ENCODE data around the gene KCTD13. TPM values are rescaled to one million over a fixed set of nuclear protein-coding genes. Genes with fewer than 3 reads are reported as not detected.
"Not testable (repeated sequence)": the region's sequence is repeated elsewhere in the genome, so short reads cannot be mapped to it uniquely, and the experiment has no call there.

KCTD13 gene
- total and polyA plus RNA-seq, 4 donors, result 2.7 to 13.1 (median 3.7) TPM

DNA sequence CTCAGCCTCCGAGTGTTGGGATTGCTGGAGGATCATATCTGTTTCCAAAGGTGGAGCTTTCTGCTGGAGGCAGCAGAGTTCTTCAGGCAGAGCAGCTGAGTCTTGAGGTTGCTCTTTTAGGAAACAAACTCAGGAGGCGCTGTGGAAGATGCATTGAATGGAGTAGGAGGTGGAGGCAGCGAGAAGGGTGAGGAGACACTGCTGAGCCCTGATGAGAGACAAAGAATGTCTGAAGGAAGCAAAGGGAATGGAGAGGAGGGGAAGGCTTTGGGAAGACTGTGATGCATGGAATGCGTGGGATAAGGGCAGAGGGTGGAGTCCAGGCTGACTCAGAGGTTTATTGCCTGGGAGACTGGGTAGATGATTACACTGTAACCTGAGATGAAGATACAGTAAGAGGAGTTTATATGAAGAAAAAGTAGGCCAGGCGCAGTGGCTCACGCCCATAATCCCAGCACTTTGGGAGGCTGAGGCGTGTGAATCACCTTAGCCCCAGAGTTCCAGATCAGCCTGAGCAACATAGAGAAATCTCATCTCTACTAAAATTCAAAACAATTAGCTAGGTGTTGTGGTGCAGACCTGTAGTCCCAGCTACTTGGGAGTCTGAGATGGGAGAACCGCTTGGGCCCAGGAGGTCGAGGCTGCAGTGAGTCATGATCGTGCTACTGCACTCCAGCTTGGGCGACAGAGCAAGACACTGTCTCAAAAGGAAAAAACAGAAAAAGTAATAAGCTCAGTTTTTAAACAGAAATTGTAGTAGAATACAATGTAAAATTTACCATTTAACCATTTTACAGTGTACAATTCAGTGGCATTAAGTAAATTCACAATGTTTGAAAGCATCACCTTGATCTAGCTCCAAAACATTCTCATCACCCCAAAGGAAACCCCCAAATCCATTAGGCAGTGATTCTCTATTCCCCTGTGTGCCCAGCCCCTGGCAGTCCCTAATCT lies 18.1 kb upstream of the KCTD13 start:
- H3K27ac ChIP-seq (ENCODE audit: low read depth in 1 of 2, low read length in 2 of 2), result no peak overlapping the region

DNA sequence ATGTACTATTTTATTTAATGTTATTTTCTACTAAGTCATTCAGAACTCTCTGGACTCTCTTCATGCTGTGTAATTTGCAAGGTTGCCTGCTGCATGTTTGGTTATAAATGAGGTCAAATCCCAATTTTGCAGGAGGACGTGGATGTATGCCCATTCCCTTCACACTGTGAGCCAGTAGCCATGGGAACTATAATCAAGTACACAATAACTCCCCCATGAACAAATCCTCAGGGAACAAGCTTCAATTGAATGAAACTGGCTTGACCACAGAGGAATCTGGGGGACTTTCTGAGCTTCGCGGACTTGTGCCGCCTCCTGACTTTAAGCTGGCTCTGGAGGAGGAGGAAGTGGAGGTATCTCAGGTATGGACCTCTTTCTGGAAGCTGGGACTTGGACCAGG lies 14.6 kb upstream of the KCTD13 start:
- no peaks in the 10 kb centered on the region for H3K4me1 ChIP-seq (ENCODE audit: control insufficient read depth in 4 of 4, insufficient read depth in 4 of 4, low read length in 3 of 4)
- 92% methylated on average over 4 of the region's 4 CpGs for WGBS
- peaks cover 0 to 3% (median 0%) of the 10 kb centered on the region in 4 donors for H3K9me3 ChIP-seq (ENCODE audit: control insufficient read depth in 4 of 4, low read length in 3 of 4)
- TF ChIP-seq GABPA (IDR thresholded peaks at IDR 0.05 in 1 of 2, conservative IDR thresholded peaks at IDR 0.05 in 1 of 2) (no peak), HNF4A (conservative IDR thresholded peaks at IDR 0.05) (no peak), JUND (IDR thresholded peaks at IDR 0.05) (no peak), FOXA2 (IDR thresholded peaks at IDR 0.05) (no peak), YY1 (IDR thresholded peaks at IDR 0.05) (no peak), EGR1 (IDR thresholded peaks at IDR 0.05; ENCODE audit: low read depth in 2 of 2) (no peak)
- H3K27me3 ChIP-seq (ENCODE audit: control insufficient read depth in 4 of 4, insufficient read depth in 4 of 4, low read length in 3 of 4), result no peaks in the 10 kb centered on the region
- no peak overlapping the region for H3K4me3 ChIP-seq (ENCODE audit: low read depth in 1 of 3, low read length in 3 of 3)
- H3K36me3 ChIP-seq (ENCODE audit: control insufficient read depth in 4 of 4, insufficient read depth in 3 of 4, low read depth in 1 of 4, low read length in 3 of 4), result no peaks in the 10 kb centered on the region
- no peak overlapping the region for H3K27ac ChIP-seq (ENCODE audit: low read depth in 1 of 2, low read length in 2 of 2)
- H3K9ac ChIP-seq (ENCODE audit: low read depth in 1 of 2, low read length in 2 of 2), result no peak overlapping the region
- no peak for DNase-seq (ENCODE audit: low spot score)

More for the DNA sequence above, 18.1 kb upstream of the KCTD13 start:
- Histone ChIP-seq H3K9ac (ENCODE audit: low read depth in 1 of 2, low read length in 2 of 2) (no peak overlapping the region), H3K9me3 (ENCODE audit: control insufficient read depth in 4 of 4, low read length in 3 of 4) (peaks cover 0 to 3% (median 0%) of the 10 kb centered on the region in 4 donors), H3K4me1 (ENCODE audit: control insufficient read depth in 4 of 4, insufficient read depth in 4 of 4, low read length in 3 of 4) (no peaks in the 10 kb centered on the region), H3K27me3 (ENCODE audit: control insufficient read depth in 4 of 4, insufficient read depth in 4 of 4, low read length in 3 of 4) (no peaks in the 10 kb centered on the region), H3K4me3 (ENCODE audit: low read depth in 1 of 3, low read length in 3 of 3) (no peak overlapping the region), H3K36me3 (ENCODE audit: control insufficient read depth in 4 of 4, insufficient read depth in 3 of 4, low read depth in 1 of 4, low read length in 3 of 4) (no peaks in the 10 kb centered on the region)
- DNase-seq (ENCODE audit: low spot score), result no peak
- TF ChIP-seq SP1 (IDR thresholded peaks at IDR 0.05), result no peak
- no peak for TF ChIP-seq CTCF (IDR thresholded peaks at IDR 0.05; ENCODE audit: low read depth, low read length, missing input control)
- no peak for TF ChIP-seq RXRA (IDR thresholded peaks at IDR 0.05)
- TF ChIP-seq, protein P1, sequence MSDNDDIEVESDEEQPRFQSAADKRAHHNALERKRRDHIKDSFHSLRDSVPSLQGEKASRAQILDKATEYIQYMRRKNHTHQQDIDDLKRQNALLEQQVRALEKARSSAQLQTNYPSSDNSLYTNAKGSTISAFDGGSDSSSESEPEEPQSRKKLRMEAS (IDR thresholded peaks at IDR 0.05), result no peak
- TF ChIP-seq, protein P2, sequence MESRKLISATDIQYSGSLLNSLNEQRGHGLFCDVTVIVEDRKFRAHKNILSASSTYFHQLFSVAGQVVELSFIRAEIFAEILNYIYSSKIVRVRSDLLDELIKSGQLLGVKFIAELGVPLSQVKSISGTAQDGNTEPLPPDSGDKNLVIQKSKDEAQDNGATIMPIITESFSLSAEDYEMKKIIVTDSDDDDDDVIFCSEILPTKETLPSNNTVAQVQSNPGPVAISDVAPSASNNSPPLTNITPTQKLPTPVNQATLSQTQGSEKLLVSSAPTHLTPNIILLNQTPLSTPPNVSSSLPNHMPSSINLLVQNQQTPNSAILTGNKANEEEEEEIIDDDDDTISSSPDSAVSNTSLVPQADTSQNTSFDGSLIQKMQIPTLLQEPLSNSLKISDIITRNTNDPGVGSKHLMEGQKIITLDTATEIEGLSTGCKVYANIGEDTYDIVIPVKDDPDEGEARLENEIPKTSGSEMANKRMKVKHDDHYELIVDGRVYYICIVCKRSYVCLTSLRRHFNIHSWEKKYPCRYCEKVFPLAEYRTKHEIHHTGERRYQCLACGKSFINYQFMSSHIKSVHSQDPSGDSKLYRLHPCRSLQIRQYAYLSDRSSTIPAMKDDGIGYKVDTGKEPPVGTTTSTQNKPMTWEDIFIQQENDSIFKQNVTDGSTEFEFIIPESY (IDR thresholded peaks at IDR 0.05), result no peak
- TF ChIP-seq RAD21 (IDR thresholded peaks at IDR 0.05), result no peak
- TF ChIP-seq TAF1 (conservative IDR thresholded peaks at IDR 0.05), result no peak
- TF ChIP-seq NR2F2 (IDR thresholded peaks at IDR 0.05), result no peak
- WGBS, result 77% methylated on average over 11 of the region's 11 CpGs

GRCh38 chr16:29931750-29932149 lies 5.7 kb upstream of the KCTD13 start:
- H3K9me3 ChIP-seq (ENCODE audit: control insufficient read depth in 4 of 4, low read length in 3 of 4); H3K27ac ChIP-seq (ENCODE audit: low read depth in 1 of 2, low read length in 2 of 2); H3K4me1 ChIP-seq (ENCODE audit: control insufficient read depth in 4 of 4, insufficient read depth in 4 of 4, low read length in 3 of 4); DNase-seq (ENCODE audit: low spot score); H3K27me3 ChIP-seq (ENCODE audit: control insufficient read depth in 4 of 4, insufficient read depth in 4 of 4, low read length in 3 of 4); H3K4me3 ChIP-seq (ENCODE audit: low read depth in 1 of 3, low read length in 3 of 3); H3K9ac ChIP-seq (ENCODE audit: low read depth in 1 of 2, low read length in 2 of 2); H3K36me3 ChIP-seq (ENCODE audit: control insufficient read depth in 4 of 4, insufficient read depth in 3 of 4, low read depth in 1 of 4, low read length in 3 of 4): not testable (repeated sequence)
- WGBS, result 89% methylated on average over 2 of the region's 2 CpGs
